ENCODE measurements around the gene MAB21L4.

The MAB21L4 gene

DNA sequence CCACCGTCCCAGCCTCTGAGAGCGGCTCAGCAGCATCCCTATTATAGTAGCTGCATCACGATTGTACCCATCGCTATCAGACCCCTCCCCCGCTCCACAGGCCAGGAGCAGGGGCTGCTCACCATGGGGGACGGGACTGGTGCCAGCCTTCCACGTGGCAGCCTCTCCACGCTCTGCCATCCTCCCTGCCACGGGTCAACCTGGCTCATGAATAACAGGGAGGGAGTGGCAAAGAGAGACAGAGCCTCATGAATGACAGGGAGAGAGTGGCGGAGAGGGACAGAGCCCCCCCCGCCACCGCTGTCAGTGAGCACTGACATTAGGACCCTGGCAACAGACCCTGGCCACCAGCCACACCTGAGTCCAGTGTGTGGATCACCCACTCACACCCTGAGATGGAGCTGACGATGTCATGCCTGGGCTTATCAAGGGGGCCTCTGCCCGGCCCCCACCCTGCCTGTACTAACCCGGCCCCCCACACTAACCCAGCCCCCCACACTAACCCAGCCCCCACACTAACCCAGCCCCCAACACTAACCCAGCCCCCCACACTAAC lies 27.1 kb upstream of the MAB21L4 start:
- no peak for DNase-seq

DNA sequence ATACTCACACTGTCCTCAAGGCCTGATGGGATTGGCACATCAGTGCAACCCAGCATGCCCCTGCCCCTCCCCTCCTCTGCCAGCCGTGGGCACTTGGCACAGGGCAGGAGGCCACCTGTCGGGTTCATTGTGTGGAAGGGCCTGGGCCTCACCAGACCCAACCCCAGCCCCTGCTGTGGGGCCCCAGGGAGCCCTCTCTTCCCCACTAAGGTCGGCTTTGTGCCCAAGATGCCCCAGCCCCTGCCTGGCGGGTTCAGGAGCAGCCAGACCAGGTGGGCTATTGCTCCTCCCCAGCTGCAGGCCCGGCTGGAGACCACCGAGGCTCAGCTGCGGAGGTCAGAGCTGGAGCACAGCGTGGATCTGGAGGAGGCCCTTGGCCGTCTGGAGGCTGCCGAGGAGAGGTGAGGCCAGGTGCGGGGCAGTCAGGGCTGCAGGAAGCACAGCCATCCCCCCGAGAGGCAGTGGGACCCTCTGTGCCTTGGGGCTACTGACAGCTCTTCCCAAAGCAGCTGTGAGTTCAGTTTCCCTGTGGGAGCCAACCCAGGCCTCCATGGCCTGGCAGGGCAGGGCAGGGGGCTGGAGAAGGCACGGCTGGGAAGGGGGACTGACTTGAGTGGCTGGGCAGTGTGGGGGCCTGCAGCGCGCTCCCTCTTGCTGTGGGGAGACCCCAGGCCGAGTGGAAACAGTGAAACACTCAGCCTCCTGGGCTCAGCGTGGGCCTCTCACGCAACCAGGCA lies 26.5 kb upstream of the MAB21L4 start:
- DNase-seq: no peak

GRCh38 chr2:240921995-240922244 lies 26.0 kb upstream of the MAB21L4 start:
- no peak for DNase-seq

GRCh38 chr2:240921311-240921994 lies 25.5 kb upstream of the MAB21L4 start:
- no peak for DNase-seq

GRCh38 chr2:240920783-240921231 lies 24.9 kb upstream of the MAB21L4 start:
- no peak for DNase-seq

DNA sequence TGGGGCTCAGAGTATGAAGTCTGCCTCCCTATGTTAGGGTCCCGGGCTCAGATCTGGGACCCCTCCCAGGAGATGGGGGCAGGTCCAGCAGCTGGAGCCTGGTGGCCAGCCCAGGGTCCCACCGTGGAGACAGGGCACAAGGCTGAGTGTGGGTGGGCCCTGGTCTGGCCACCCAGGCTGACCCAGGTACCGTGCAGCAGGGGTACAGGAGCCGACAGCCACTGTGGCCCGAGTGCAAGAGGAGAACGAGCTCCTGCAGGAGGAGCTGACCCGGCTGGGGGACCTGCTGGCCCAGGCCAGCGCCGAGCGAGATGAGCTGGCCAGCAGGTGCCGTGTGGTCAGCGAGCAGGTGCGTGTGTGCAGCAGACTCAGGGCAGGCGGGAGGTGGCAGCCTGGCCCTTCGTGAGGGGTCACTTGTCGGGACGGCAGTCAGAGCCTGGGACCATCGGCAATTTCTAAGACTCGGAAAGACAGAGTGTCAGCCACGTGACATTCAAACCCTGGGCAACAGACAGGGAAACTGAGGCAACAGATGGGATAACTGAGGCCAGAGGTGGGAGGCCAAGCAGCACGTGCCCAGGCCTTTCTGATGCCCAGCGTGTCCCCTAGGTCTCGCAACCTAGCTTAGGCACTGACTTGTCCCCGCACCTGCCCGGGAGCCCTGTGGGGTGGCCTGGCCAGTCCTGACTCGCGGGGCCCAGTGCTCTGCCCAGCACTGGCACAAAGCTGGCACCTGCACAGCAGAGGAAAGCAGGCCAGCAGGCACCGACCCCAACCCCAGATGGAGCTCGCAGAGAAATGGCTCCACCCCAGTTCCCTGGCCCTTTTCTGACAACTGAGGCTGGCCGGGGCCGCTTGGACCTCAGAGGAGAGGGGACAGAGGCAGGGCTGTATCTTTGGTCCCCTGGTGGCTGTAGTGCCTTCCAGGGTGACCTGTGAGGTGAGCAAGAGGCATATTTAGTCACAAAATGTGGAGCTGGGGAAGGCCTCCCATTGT lies 24.1 kb upstream of the MAB21L4 start:
- DNase-seq: no peak

GRCh38 chr2:240919161-240919781 lies 23.3 kb upstream of the MAB21L4 start:
- no peak for DNase-seq

- no peak for DNase-seq
These were observed 22.5 kb upstream of the MAB21L4 start for GRCh38 chr2:240918258-240919091.

- no peak for DNase-seq
These were observed 21.8 kb upstream of the MAB21L4 start for GRCh38 chr2:240917684-240918257.

DNA sequence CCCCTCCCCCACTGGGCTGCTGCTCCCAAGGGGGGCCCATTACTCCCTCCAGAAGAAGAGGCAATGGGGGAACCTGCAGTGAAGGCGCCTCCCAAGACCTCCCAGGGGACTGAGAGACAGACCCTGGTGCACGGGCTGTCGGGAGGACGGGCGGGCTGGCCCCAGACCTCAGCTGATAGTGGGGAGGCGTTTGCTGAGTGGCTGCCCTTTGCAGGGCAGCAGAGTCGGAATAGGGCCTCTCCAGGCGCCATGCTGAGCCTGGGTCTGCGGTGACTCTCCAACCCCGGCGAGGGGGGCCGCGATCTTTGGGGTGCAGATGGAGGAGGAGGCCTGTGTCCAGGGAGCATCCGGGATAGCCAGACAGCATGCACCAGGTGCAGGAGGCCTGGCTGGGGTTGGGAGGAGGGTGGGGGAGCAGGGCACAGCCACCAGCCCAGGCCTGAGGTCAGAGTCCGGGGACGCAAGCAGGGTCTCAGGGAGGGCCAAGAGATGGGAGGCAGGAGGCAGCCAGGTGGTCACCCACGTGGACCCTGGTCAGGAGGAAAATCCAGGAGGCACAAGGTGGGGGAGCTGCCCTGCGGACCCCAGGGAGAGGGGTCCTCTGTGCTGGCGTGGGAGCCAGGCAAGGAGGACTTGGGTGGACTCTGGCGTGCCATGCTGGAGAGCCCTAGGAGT lies 21.2 kb upstream of the MAB21L4 start:
- no peak for DNase-seq

GRCh38 chr2:240916571-240917008 lies 20.6 kb upstream of the MAB21L4 start:
- no peak for DNase-seq

DNA sequence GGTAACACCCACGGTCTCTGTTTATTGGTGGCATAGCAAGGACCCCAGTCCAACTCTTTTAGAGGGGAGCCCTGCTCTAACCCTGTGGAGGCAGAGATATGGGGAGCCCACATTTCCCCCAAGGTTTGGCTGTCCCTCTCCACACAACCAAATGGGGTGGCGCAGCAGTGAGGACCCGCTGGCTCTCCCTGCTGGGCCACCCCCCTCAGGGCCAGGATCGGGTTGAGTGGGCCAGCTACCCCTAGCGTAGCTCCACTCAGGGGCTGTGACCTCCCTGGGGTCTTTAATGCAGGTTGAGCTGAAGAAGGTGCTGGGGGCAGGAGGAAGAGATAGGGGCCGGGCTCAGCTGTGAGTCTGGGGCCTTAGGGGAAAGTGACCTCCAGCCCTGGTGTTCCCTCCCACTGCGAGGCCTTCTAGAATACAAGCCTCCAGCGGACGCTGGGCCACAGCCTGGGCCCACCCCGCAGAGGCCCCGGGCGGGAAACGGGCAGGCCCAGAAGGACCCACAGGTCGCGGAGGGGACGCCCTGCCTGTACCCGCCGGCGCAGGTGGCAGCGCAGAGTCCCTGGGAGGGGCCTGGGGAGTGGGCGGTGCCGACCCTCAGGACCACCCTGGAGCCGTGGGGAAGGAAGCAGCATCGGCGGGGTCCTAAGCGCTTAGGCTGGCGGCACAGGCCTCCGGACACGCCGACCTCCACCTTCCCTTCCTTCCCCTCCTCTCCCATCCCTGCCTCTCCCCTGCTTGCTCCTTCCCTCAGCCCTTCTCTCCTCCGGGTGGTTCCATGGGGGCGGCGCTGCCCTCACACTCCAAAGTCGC lies 19.8 kb upstream of the MAB21L4 start:
- DNase-seq: no peak

DNA sequence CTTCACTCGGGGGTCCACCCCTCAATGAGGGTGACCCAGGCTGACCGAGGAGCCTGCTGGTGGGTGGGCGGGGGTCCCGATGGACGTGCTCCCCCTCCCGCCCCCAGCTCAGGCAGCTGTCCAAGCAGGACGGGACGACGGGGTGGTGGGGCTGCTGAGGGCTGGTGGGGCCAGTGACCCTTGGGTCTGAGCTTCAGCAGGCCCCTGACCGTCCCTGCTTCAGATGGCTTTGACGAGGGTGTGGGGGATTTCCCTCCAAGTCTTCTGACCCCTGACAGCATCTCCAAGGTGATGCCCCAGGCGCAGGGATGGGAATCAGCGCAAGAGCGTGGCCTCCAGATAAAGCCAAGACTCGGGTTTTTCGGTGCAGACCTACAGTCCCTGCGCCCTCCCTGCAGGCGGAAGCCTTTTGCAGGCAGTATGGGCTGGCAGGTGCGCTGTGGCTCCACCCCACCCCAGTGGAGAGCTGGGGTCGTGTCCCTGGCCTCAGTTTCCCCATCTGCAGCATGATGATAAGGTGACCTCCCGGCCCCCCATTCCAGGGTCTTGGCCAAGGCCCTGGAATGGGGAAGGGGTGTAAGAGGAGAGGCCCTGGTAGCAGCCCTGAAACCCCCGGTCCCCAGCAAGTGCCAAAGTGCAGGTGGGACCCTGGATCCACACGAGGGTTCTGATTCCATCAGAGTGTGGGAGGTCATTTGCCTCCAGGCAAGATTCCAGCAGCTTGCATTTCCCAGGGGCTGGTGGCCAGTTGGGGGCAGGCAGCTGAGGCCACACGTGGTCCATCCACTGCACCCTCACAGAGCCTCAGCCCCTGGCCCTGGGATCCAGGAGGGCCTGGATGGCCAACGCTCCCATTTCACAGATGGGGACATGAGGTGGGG lies 18.9 kb upstream of the MAB21L4 start:
- DNase-seq: no peak

DNA sequence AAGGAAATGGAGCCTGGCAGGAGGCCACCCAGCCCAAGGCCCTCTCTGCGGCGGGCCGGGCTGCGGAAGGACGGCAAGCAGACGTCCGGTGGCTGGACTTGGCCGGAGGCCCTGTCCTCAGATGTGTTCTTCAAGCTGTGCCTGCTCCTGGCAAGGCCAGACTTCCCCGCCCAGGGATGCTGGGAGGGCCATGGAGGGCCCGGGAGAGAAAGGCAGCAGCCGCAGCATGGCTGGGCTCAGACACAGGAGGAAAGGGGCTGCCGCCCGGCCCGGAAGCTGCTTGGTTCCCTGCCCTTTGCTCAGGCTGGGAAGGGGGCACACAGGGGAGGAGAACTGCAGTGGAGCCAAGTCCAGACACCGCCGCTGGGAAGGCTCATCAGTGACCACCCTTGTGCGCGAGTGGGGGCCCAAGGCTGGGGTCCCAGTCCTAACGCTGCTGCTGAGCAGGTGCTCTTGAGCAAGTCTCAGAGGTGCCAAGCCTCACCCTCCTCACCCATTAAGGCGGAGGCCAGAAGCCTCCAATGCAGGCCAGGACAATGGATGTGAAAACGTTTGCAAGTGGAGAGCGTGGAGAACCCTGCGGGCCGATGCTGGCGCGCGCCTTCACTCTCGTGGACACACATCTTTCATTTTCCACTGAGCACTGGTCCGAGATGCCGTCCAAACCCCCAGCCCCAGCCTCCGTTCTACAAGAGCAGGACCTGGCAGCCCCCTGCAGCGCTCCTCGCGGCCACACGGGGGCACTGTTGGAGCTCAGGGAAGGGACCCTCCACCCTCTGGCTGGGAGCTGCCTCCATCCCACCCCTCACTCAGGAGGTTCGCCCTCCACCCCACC lies 18.1 kb upstream of the MAB21L4 start:
- DNase-seq: peak; percentile 55

GRCh38 chr2:240912878-240913809 lies 17.2 kb upstream of the MAB21L4 start:
- no peak for DNase-seq

DNA sequence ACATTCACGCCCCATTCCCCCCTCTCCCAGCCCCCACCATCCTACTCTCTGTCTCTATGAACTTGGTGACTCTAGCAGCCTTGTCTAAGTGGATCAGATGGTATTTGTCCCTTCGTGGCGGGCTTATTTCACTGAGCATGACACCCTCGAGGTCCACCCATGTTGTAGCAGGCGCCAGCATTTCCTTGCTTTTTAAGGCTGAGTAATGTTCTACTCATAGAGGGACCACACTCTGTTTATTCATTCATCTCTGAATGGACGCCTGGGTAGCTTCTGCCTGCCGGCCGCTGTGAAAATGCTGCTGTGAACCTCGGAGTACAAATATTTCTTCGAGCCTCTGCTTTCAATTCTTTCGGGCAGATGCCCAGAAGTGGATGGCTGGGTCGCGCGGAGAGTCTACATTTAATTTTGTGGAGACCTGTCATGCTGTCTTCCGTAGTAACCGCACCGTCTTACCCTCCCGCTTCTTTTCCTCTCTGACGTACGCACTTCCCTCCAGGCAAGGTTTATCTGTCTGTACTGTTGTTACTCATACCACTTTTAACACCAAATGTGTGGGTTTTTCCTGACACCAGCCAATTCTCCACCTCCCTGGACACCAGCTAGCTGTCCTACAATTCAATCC lies 15.8 kb upstream of the MAB21L4 start:
- no peak for DNase-seq

All from CD4-positive, alpha-beta T cell treated with Interleukin-21 for 1 hour (primary cell).